ENCODE measurements around the gene TRIM24.

- TF ChIP-seq CTCF (IDR thresholded peaks at IDR 0.05) (no peak), POLR2AphosphoS5 (IDR thresholded peaks at IDR 0.05) (no peak), POLR2A (IDR thresholded peaks at IDR 0.05) (no peak), EP300 (IDR thresholded peaks at IDR 0.05) (no peak)
Measured at GRCh38 chr7:138584283-138584682, 124.2 kb downstream of the TRIM24 start.

Data from gastroesophageal sphincter (tissue), 3 donors.